ENCODE measurements around the gene BOLA2B.
"Not testable (repeated sequence)": the region's sequence is repeated elsewhere in the genome, so short reads cannot be mapped to it uniquely, and the experiment has no call there.

Gene BOLA2B

GRCh38 chr16:30184096-30184890 lies 9.2 kb downstream of the BOLA2B start:
- DNase-seq (ENCODE audit: low spot score) = no peak

DNA sequence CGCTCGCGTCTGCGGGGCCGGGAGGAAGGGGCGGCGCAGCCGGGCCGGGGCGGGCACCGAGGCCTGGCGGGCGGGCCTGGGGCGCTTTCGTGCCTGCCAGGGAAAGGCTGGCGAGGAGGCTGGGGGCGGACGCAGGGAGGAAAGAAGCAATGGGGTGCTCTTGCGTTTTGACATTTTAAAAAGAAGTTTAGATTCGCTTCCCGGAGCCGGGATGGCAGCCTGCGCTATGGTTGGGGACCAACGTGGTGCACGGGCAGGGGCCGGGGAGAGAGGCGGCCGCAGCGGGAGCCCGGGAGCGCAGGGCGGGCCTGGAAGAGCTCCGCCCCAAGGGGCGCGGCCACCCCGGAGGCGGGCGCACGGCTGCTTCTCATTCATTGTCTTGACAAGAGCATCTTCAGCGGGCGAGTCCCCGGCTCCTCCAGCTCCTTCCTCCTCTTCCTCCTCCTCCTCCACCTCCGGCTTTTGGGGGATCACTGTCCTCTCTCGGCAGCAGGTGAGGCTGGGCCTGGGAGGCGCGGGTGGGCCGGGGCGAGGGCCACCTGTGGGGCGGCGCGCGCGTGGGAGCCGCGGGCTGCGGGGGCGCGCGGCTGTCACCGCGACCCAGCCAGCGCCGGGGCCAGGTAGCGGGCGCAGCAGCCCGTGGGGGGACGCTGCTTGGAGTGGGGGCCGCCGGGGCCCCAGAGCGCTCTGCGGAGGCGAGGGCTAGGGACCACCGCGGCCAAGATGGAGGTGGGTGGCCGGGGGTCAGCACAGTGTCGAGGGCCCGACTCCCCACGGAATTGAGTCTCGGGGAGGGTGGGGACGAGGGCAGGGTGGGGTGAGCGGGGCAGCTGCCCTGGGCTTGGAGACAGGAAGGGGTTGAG lies 10.0 kb downstream of the BOLA2B start, which contains the start of gene CORO1A:
CORO1A (plus strand) TSS at position 370 of the 863 bp plus-strand sequence. CDS start 1,608 bp downstream, outside the sequence.
- peak; percentile 68 for DNase-seq (ENCODE audit: low spot score)

DNA sequence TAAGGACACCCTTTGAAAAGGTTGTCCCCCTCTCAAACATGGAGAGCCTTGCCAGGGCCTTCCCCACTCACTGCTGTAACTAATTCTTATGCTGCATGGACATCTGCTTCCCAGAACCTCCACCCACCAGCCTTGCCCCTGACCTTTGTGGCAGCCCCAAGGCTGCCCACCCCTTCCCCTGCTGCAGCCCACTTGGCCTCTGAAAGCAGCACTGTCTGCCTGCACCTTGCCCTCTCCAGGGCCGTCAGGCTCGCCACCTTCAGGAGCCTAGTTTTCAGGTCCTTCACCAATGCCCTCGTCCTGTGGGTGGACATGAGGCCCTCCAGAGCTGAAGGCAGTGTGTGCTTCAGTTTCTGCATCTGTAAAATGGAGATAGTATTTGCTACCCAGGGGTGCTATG lies 12.7 kb downstream of the BOLA2B start:
- no peak for DNase-seq (ENCODE audit: low spot score)

DNA sequence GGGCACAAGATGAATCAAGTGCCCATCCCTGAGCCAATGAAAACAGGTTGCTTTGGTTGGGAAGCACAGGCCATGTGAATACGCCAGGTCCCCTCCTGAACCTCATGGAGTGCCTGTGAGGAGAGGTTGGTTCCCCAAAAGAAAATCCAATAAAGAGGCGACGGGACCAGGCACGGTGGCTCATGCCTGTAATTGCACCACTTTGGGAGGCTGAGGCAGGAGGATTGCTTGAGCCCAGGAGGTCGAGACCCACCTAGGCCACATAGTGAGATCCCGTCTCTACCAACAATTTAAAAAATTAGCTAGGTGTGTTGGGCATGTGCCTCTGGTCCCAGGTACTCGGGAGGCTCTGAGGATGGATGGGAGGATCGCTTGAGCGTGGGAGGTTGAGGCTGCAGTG lies 13.5 kb downstream of the BOLA2B start:
- DNase-seq (ENCODE audit: low spot score) = no peak

DNA sequence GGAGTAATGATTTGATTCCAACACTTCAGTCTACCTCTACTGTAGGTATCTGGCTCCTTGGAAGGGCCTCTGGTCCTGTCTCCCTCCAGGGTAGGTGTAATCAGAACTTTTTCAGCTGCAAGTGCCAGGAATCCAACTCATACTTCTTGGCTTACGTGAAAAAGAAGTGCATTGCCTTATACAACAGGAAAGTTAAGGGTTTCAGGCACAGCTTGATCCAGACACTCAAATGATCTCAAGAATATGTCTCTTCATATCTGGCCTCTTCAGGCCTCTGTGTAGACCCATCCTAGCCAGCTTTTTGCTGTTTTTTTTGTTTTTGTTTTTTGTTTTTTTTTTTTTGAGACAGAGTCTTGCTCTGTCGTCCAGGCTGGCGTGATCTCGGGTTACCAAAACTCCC lies 14.3 kb downstream of the BOLA2B start:
- DNase-seq (ENCODE audit: low spot score) = no peak

DNA sequence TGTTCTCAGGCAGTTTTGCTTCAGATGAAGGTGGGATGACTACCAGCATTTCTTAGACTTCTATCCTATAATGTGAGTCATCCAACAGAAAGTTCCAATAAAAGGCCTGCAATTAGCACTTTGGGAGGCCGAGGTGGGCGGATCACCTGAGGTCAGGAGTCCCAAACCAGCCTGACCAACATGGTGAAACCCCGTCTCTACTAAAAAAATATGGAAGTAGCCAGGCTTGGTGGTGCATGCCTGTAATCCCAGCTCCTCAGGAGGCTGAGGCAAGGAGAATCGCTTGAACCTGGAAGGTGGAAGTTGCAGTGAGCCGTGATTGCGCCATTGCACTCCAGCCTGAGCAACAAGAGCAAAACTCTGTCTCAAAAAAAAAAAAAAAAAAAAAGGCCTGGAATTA lies 16.6 kb downstream of the BOLA2B start:
- not testable (repeated sequence) for DNase-seq (ENCODE audit: low spot score)

- no peak for DNase-seq (ENCODE audit: low spot score)
Observed at GRCh38 chr16:30173054-30173453, 20.4 kb downstream of the BOLA2B start.

DNA sequence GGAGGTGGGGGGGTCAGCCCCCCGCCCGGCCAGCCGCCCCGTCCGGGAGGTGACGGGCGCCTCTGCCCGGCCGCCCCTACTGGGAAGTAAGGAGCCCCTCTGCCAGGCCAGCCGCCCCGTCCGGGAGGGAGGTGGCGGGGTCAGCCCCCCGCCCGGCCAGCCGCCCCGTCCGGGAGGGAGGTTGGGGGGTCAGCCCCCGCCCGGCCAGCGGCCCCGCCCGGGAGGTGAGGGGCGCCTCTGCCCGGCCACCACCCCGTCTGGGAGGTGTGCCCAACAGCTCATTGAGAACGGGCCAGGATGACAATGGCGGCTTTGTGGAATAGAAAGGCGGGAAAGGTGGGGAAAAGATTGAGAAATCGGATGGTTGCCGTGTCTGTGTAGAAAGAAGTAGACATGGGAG lies 23.3 kb downstream of the BOLA2B start:
- not testable (repeated sequence) for DNase-seq (ENCODE audit: low spot score)

DNA sequence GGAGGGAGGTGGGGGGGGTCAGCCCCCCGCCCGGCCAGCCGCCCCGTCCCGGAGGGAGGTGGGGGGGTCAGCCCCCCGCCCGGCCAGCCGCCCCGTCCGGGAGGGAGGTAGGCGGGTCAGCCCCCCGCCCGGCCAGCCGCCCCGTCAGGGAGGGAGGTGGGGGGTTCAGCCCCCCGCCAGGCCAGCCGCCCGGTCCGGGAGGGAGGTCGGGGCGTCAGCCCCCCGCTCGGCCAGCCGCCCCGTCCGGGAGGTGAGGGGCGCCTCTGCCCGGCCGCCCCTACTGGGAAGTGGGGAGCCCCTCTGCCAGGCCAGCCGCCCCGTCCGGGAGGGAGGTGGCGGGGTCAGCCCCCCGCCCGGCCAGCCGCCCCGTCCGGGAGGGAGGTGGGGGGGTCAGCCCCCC lies 24.1 kb downstream of the BOLA2B start:
- DNase-seq (ENCODE audit: low spot score) = not testable (repeated sequence)

- not testable (repeated sequence) for DNase-seq (ENCODE audit: low spot score)
Observed at GRCh38 chr16:30168746-30169145, 24.7 kb downstream of the BOLA2B start.

DNA sequence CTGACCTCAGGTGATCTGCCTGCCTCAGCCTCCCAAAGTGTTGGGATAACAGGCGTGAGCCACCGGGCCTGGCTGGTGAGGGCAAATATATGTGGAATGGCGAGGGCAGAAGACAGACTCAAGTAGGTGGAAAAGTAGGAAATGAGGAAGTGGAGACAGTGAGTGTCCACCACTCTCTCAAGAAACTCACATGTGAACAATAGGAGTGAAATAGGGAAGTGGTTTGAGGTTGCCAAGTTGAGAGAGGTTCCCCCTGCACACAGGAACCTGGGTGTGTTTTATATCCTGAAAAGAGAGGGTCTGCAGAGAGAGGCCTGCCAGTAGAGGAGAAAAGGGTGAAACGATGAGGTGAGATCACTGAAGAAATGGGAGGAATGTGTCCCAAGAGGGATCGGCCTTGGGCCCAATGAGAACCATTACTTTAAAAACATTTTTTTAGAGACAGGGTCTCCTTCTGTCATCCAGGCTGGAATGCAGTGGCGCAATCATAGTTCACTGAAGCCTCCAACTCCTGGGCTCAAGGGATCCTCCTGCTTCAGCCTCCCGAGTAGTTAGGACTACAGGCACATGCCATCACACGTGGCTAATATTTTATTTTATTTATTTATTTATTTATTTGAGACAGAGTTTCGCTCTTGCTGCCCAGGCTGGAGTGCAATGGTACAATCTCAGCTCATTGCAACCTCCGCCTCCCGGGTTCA lies 27.1 kb downstream of the BOLA2B start:
- peak; percentile 74 for DNase-seq (ENCODE audit: low spot score)

GRCh38 chr16:30163538-30163937 lies 29.9 kb downstream of the BOLA2B start:
- no peak for DNase-seq (ENCODE audit: low spot score)

GRCh38 chr16:30157214-30157613 lies 36.3 kb downstream of the BOLA2B start:
- DNase-seq (ENCODE audit: low spot score) = no peak

- no peak for DNase-seq (ENCODE audit: low spot score)
Observed at GRCh38 chr16:30155188-30155587, 38.3 kb downstream of the BOLA2B start.

DNA sequence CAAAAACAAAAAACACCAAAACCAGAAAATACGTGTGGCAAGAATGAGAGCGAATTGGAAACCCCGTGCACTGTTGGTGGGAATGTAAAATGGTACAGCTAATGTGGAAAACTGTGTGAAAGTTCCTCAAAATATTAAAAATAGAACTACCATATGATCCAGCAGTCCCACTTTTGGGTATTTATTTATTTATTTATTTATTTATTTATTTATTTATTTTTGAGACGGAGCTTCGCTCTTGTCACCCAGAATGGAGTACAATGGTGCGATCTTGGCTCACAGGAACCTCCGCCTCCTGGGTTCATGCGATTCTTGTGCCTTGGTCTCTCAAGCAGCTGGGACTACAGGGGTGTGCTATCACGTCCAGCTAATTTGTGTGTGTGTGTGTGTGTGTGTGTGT lies 40.9 kb downstream of the BOLA2B start:
- no peak for DNase-seq (ENCODE audit: low spot score)

DNA sequence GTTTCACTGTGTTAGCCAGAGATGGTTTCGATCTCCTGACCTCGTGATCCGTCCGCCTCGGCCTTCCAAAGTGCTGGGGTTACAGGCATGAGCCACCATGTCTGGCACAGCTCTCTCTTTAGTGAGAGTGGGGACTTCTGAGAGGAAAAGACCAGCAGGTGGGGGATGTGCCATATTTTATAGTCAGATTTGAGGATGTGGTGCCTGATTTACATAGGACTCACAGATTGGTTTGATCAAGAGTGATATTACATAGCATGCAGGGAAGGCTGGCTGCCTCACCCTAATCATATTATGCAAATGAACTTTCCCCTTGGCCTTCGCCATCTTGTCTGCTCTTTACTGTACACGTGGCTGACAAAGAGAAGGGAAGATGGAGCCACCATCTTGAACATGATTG lies 42.4 kb downstream of the BOLA2B start:
- DNase-seq (ENCODE audit: low spot score) = no peak

DNA sequence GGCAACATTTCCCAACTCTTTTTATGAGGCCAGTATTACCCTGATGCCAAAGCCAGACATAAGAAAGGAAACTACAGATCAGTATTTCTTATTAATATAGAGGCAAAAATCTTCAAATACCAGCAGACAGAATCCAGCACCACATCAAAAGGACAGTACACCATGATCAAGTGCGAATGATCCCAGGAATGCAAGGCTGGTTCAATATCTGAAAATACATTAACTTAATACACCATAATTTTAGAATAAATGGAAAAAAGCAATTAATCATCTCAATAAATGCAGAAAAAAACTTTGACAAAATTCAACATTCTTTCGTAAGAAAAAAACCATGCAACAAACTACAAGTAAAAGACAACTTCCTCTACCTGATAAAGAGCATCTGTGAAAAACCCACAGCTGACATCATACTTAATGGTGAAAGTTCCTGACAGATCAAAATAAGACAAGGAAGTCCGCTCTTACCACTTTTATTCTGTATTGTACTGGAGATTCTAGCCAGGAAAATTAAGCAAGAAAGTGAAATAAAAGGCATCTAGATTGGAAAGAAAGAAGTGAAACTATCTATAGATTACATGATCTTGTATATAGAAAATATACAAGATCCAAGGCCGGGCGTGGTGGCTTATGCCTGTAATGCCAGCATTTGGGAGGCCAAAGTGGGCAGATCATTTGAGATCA lies 44.1 kb downstream of the BOLA2B start:
- peak; percentile 22 for DNase-seq (ENCODE audit: low spot score)

DNA sequence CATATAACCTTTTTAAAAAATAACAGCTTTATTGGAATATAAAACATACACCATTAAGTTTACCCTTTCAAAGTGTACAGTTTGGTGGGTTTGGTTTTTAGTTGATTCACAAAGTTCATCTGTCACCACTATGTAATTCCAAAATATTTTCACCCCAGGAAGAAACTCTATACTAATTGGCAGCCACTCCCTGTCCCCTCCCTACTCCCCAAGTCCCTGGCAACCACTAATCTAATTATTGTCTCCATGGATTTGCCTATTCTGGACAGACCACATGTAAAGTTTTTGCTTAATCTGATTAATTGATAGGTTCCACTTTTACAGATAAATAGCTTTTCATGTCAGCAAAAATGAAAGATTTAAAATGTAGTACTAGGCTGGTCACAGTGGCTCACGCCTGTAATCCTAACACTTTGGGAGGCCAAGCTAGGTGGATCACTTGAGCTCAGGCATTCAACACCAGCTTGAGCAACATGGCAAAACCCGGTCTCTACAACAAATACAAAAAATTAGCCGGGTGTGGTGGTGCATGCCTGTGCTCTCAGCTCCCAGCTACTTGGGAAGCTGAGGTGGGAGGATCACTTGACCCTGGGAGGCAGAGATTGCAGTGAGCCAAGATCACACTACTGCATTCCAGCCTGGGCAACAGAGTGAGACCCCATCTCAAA lies 45.5 kb downstream of the BOLA2B start:
- no peak for DNase-seq (ENCODE audit: low spot score)

DNA sequence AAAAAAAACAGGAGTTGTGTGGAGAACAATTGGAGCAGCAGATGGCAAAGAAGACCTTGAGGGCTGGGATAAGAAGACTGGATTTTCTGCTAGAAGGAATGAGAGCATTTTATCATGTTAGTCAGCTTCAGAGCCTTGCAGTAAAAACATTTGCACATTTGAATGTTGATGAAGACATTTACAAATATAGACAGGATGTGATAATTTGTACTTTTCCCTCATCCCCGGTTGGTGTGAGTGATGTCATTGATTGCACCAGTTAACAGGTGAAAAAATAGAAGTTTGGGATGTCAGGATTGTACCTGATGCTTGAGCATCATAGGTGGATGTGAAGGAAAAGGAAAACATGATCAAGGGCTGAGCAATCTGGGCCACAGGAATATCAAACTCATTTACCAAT lies 47.8 kb downstream of the BOLA2B start:
- DNase-seq (ENCODE audit: low spot score) = no peak

DNA sequence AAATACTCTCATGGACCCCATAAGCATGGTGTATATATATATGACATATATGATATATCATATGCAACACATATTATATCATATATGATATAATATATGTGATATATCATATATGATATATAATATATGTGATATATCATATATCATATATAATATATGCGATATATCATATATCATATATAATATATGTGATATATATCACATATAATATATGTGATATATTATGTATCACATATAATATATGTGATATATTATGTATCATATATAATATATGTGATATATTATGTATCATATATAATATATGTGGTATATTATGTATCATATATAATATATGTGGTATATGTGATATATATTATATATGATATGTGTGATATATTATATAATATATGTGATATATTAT lies 48.5 kb downstream of the BOLA2B start:
- no peak for DNase-seq (ENCODE audit: low spot score)

GRCh38 chr16:30144017-30144416 lies 49.4 kb downstream of the BOLA2B start:
- DNase-seq (ENCODE audit: low spot score) = no peak
